A673 (cell line): ENCODE data around the gene LSM8.

Experiments
- EZH2 ChIP-seq: fragments of 200-600 bp; sonication (generic); IDR thresholded peaks from 2 replicates; pipeline ENCODE4 v1.6.1; 2017; ENCODE audit warnings: borderline replicate concordance, low read depth, mild to moderate bottlenecking, mixed read lengths, antibody characterized with exemption, low read length; ENCODE audit not compliant: poor library complexity, severe bottlenecking
- TF ChIP-seq, protein P1 (sequence below): fragments of 300-800, 200-600 bp; sonication (generic); conservative IDR thresholded peaks from 2 replicates; pipeline ENCODE4 v1.5.1; 2017; ENCODE audit warnings: low read depth, mild to moderate bottlenecking, antibody characterized with exemption, low read length, moderate library complexity, mixed read lengths

DNA sequence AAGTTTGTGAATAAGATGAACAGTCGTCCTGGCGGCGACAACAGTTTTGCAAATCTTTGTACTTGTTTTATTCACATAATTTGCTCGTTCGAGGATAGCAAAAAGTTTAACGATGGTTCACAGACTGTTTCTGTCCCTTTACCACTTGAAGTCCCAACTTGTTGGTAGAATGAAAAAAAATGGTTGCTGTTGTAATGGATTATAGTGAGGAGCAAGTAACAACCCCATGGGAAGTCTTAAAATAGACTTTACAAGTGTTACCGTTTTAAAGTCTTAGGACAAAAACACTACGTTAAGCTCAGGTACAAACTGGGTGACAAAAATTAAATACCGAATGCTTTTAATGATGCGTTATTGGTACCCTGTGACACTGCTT is 589 bp downstream of the LSM8 start:
- TF ChIP-seq, protein P1, sequence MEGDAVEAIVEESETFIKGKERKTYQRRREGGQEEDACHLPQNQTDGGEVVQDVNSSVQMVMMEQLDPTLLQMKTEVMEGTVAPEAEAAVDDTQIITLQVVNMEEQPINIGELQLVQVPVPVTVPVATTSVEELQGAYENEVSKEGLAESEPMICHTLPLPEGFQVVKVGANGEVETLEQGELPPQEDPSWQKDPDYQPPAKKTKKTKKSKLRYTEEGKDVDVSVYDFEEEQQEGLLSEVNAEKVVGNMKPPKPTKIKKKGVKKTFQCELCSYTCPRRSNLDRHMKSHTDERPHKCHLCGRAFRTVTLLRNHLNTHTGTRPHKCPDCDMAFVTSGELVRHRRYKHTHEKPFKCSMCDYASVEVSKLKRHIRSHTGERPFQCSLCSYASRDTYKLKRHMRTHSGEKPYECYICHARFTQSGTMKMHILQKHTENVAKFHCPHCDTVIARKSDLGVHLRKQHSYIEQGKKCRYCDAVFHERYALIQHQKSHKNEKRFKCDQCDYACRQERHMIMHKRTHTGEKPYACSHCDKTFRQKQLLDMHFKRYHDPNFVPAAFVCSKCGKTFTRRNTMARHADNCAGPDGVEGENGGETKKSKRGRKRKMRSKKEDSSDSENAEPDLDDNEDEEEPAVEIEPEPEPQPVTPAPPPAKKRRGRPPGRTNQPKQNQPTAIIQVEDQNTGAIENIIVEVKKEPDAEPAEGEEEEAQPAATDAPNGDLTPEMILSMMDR, result no peak
- no peak for TF ChIP-seq EZH2
